WI38 (cell line): Measurements from ENCODE around the gene HSP90AB1.

ENCODE experiments used
- H3K4me3 ChIP-seq: 2 replicates; pipeline ENCODE4 v1.5.1; 2011; ENCODE audit warnings: low read depth, mild to moderate bottlenecking, control low read depth, low read length
- TF ChIP-seq, protein P1 (sequence below): IDR thresholded peaks from 2 replicates; pipeline ENCODE4 v1.5.1; 2012; ENCODE audit warnings: low read depth, mild to moderate bottlenecking, control low read depth, low read length

Gene HSP90AB1

DNA sequence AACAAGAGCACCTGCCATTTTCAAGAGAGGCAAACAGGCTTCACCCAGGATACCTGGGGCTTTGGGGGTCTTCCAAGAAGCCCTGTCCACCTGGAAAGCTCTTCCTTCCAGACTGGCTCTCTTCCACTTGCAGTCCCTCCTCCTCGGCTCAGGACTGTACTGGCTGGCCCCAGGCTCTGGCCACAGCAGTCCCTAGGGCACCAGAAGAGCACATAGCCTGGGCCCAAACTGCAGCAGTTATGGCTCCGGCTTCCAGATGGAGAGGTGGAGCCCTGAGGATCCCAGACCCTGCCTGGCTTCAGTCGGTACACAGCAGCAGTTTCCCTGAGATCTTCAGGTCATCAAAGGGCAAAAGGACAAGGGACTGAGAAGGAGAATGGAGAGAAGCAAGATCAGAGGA, 12.0 kb downstream of the HSP90AB1 start:
- H3K4me3 ChIP-seq, result no peak overlapping the region
- TF ChIP-seq, protein P1, sequence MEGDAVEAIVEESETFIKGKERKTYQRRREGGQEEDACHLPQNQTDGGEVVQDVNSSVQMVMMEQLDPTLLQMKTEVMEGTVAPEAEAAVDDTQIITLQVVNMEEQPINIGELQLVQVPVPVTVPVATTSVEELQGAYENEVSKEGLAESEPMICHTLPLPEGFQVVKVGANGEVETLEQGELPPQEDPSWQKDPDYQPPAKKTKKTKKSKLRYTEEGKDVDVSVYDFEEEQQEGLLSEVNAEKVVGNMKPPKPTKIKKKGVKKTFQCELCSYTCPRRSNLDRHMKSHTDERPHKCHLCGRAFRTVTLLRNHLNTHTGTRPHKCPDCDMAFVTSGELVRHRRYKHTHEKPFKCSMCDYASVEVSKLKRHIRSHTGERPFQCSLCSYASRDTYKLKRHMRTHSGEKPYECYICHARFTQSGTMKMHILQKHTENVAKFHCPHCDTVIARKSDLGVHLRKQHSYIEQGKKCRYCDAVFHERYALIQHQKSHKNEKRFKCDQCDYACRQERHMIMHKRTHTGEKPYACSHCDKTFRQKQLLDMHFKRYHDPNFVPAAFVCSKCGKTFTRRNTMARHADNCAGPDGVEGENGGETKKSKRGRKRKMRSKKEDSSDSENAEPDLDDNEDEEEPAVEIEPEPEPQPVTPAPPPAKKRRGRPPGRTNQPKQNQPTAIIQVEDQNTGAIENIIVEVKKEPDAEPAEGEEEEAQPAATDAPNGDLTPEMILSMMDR, result no peak

DNA sequence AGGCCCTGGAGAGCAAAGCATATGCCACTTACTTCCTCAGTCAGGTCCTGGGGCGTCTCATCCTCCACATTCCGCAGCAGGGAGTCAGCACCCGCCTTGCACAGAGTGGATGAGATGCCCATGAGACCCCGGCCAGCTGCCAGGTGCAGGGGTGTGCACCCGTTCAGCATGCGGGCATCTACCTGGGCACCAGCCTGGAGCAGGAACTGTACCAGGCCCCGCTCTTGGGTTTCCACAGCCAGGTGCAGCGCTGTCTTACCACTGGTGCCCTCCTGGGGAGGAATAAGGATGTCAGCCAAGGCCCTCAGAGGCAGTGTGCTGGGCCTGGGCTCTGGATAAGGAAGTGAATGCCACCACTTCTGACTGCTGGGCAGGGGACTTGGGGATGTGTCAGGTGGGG, 13.1 kb downstream of the HSP90AB1 start:
- TF ChIP-seq, protein P1, result no peak
- no peak overlapping the region for H3K4me3 ChIP-seq

DNA sequence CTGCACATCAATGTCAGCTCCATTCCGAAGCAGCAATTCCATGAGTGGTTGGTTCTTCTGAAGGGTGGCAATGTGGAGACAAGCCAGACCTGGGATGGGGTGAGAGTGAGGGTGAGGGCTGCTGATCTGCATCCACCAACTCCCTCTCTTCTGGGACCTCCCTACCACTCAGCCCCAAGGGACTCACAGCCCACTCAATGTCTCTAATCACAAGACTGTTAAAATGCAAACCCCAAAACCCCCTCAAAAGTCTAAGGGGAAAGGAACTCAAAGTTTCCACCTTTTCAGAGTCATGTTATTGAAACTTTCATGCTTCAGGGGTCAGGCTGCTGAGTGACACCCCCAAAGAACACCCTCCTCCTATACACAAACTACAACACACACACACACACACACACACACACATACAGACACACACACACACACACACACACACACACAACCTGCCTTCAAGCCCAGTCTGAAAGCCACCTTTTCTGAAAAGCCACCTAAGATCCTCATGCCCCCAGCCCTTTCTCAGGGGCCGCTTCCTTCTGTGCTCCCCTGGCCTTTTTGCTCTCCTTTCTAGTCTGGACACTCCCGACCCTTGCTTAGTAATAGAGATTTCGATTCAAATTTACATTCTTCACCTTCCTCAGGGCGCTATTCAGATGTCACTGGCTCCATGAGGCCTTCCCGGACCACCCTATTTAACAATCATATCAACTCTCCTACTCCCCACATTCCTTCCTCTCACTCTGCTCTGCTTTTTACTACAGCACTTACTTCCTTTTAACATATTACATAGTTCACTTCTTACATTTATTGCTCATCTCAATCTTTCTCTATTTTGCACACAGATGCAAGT, 13.8 kb downstream of the HSP90AB1 start:
- TF ChIP-seq, protein P1, result no peak
- H3K4me3 ChIP-seq, result no peak overlapping the region

DNA sequence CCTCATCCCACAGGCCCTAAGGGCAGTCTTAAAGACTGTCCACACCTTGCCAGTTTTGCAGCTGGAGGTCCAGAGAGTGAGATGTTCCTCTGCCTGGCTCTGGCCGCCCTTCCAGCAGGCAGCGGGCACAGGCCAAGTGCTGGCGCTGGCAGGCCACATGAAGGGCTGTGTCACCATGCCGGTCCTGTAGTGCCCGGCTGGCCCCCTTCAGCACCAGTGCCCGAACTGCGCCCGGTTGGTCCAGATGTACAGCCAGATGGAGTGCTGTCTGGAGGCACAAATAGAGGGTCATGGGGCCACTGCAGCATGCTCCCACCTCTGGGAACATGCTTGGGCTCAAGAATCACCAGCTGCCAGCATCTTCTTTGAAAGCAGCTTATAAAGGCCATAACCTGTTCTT, 14.7 kb downstream of the HSP90AB1 start:
- H3K4me3 ChIP-seq, result no peak overlapping the region
- TF ChIP-seq, protein P1, result no peak

DNA sequence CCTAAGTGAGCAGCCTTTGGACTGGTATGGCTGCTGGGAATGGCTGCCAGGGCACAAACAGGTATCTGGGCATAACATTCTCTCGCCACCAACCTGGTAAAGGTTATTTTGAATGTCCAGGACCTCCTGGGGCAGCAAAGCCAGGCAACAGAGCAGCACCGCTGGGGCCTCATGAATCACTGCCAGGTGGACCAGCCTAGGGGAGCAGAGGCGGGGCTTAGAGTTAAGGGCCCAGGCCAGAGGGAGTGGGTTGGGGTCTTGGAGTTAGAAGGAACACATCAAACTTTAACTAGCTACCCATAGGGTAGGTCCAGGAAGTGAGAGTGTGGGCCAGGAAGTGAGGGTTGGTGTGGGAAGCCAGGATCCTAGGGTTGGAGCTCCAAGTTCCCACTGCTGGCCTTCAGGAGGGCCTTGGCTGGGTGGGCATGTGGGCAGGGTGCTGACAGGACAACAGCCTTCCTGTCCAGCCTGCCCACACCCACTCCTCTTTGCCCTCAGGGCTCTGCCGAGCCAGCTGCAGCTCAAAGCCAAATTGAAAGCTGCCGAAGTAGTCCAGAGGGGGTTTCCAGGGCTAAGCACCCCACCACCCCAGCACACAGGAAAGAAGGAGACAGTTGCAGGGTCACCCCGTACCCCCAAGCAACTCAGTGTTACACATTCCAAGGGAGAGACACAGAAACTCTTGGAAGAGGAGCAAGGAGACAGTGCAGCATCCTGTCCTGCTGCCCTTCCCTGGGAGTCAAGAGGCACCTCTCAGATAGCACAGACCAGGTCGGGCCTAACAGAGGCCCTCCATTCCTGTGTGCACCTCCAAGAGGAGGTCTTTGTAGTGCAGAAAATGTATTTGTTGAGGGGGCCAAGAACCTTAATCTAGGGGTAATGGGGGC, 15.8 kb downstream of the HSP90AB1 start:
- peak overlapping the region; percentile 74 for H3K4me3 ChIP-seq
- TF ChIP-seq, protein P1, result no peak

DNA sequence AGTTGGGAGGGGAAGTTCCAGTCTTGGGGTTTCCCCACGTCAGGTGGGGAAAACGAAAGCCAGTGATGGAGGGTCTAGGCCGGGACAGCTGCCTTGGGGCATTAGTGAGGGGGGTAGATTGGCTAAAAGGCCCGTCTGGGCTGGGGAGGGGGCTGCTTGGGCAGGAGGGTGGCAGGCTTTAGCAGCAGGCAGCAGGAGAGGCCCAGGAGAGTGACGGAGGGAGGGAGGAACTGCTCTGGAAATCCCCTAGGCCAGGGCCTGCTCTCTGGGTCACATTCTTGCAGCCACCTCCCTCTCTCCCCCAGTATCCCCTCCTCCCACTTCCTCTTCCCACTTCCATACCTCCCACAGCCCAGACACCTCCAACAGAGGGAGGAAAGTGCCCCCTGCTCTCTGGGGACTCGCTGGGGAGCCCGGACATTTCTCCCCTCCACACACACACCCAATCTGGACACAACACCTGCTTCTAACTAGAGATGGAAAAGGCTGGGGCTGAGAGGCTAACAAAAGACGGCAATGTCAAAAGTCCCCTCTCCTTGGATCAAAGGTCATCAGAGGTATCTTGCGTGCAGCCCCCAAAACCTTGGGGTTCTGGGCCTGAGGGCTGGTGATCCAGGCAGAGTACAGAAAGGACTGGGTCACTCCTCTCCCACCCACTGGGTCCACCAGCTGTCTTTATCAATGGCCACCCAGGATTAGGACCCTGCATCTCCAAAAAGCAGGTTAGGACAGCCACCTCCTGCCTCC, 16.6 kb downstream of the HSP90AB1 start:
- TF ChIP-seq, protein P1, result no peak
- peak overlapping the region; percentile 74 for H3K4me3 ChIP-seq
